Neural crest cell (in vitro differentiated cells): Measurements from ENCODE around the gene SUSD1. TPM values are rescaled to one million over a fixed set of nuclear protein-coding genes. Genes with fewer than 3 reads are reported as not detected.

Source experiments
- DNase-seq: peaks from one replicate; pipeline ENCODE4 v3.0.0; 2021; ENCODE audit warnings: low read depth, mixed read lengths, low spot score
- H3K27ac Mint-ChIP-seq: one replicate; pipeline ENCODE4 v1.8.0; 2021; ENCODE audit warnings: mild to moderate bottlenecking, mixed read lengths; ENCODE audit not compliant: unreplicated experiment
- H3K27me3 Mint-ChIP-seq: 2 replicates; pipeline ENCODE4 v1.8.0; 2021; ENCODE audit warnings: low read depth, mild to moderate bottlenecking, mixed read lengths
- H3K36me3 Mint-ChIP-seq: 2 replicates; pipeline ENCODE4 v1.8.0; 2021; ENCODE audit warnings: low read depth, mild to moderate bottlenecking, mixed read lengths
- H3K4me1 Mint-ChIP-seq: 2 replicates; pipeline ENCODE4 v1.8.0; 2021; ENCODE audit warnings: mixed read lengths
- H3K4me3 Mint-ChIP-seq: one replicate; pipeline ENCODE4 v1.8.0; 2021; ENCODE audit warnings: mild to moderate bottlenecking, mixed read lengths
- H3K9me3 Mint-ChIP-seq: 2 replicates; pipeline ENCODE4 v1.8.0; 2021; ENCODE audit warnings: mixed read lengths
- CTCF ChIP-seq: fragments of 200-600 bp; sonication (generic); conservative IDR thresholded peaks from 2 replicates; pipeline ENCODE4 v1.5.0; 2021; ENCODE audit warnings: antibody characterized with exemption, mild to moderate bottlenecking
- total RNA-seq: library from RNA; stranded (reverse); gene quantifications from 2 replicates; pipeline ENCODE4 v1.2.1, GENCODE V29; 2021

SUSD1 gene
- total RNA-seq, 1 donor from 2014 or later = 22.6 TPM

GRCh38 chr9:112170968-112171367, 4.1 kb downstream of the SUSD1 start:
- no peak overlapping the region for H3K27ac Mint-ChIP-seq
- H3K9me3 Mint-ChIP-seq = no peaks in the 10 kb centered on the region
- peaks cover 47% of the 10 kb centered on the region for H3K4me1 Mint-ChIP-seq

GRCh38 chr9:112170235-112170634, 4.9 kb downstream of the SUSD1 start:
- Mint-ChIP-seq H3K4me1 (peaks cover 45% of the 10 kb centered on the region), H3K27ac (peak overlapping the region; percentile 10), H3K4me3 (no peak overlapping the region), H3K27me3 (peaks cover 4% of the 10 kb centered on the region), H3K36me3 (peaks cover 19% of the 10 kb centered on the region), H3K9me3 (no peaks in the 10 kb centered on the region)
- no peak for TF ChIP-seq CTCF
- DNase-seq = no peak

More at GRCh38 chr9:112170968-112171367, 4.1 kb downstream of the SUSD1 start:
- Mint-ChIP-seq H3K4me3 (peak overlapping the region; percentile 54), H3K36me3 (peaks cover 19% of the 10 kb centered on the region), H3K27me3 (peaks cover 11% of the 10 kb centered on the region)
- TF ChIP-seq CTCF = no peak
- DNase-seq = no peak

GRCh38 chr9:112169368-112169767, 5.7 kb downstream of the SUSD1 start:
- peaks cover 2% of the 10 kb centered on the region for H3K27me3 Mint-ChIP-seq
- DNase-seq = no peak

GRCh38 chr9:112168197-112168596, 6.9 kb downstream of the SUSD1 start:
- no peak overlapping the region for H3K4me3 Mint-ChIP-seq
- H3K36me3 Mint-ChIP-seq = peaks cover 13% of the 10 kb centered on the region
- peaks cover 35% of the 10 kb centered on the region for H3K4me1 Mint-ChIP-seq
- no peak for TF ChIP-seq CTCF
- H3K27ac Mint-ChIP-seq = no peak overlapping the region
- no peaks in the 10 kb centered on the region for H3K9me3 Mint-ChIP-seq
- no peaks in the 10 kb centered on the region for H3K27me3 Mint-ChIP-seq
- DNase-seq = no peak

More at GRCh38 chr9:112169368-112169767, 5.7 kb downstream of the SUSD1 start:
- peaks cover 19% of the 10 kb centered on the region for H3K36me3 Mint-ChIP-seq
- H3K4me3 Mint-ChIP-seq = no peak overlapping the region
- TF ChIP-seq CTCF = no peak
- no peak overlapping the region for H3K27ac Mint-ChIP-seq
- peaks cover 41% of the 10 kb centered on the region for H3K4me1 Mint-ChIP-seq
- H3K9me3 Mint-ChIP-seq = no peaks in the 10 kb centered on the region

GRCh38 chr9:112166176-112167140, 8.6 kb downstream of the SUSD1 start:
- DNase-seq = no peak
- Mint-ChIP-seq H3K4me1 (peaks cover 32% of the 10 kb centered on the region), H3K4me3 (peak overlapping the region; percentile 39), H3K9me3 (no peaks in the 10 kb centered on the region), H3K36me3 (peaks cover 5% of the 10 kb centered on the region), H3K27ac (no peak overlapping the region), H3K27me3 (no peaks in the 10 kb centered on the region)
- TF ChIP-seq CTCF = no peak
